Stimulated activated CD4-positive, alpha-beta T cell treated with anti-CD3 and anti-CD28 coated beads, Interleukin-4, amount 100 ng/mL, for 48 hours (primary cell): ENCODE data around the gene GLI3.

Experiments used
- DNase-seq, 2 donors: peaks; one replicate each; pipeline ENCODE4 v3.0.0-alpha.2; 2020; ENCODE audit warnings: low read depth in 2 of 2

GLI3 gene

GRCh38 chr7:42105554-42106358, 131.3 kb downstream of the GLI3 start:
- DNase-seq, result no peak

GRCh38 chr7:42104694-42105093, 132.3 kb downstream of the GLI3 start:
- no peak for DNase-seq

DNA sequence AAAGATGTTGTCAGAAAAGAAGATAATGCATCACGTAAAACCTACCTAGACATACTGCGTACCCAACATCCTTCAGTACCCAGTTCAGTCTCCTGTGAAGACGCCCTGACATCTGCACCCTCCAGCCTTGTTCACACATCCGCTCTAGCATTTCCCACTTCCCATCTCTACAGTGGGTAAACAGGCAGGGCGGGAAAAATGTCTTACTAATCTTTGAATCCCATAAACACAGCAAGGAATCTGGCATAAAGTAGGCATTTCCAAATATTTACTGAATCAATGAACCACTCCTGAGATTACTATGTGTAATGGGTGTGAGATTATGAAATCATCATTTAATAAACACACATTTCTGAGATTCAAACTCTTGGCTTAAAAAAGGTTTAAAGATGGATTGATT, 132.8 kb downstream of the GLI3 start:
- DNase-seq, result no peak

GRCh38 chr7:42103456-42103855, 133.6 kb downstream of the GLI3 start:
- no peak for DNase-seq

DNA sequence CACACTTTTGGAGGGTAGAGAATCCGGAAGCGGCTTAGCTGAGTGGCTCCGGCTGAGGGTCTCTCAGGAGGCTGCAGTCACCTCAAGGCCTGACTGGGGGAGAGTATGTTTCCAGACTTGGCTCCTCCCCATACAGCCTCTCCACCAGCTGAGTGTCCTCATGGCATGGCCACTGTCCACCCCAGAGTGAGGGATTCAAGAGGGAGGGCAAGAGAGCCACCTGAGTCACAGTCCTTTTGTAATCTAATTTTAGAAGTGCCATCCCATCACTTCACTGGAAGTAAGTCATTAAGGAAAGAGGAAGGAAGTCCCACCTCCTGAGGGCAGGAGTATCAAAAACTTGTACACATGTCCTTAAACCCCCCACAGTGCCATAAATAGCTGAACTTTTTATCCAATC, 134.0 kb downstream of the GLI3 start:
- DNase-seq, result no peak

DNA sequence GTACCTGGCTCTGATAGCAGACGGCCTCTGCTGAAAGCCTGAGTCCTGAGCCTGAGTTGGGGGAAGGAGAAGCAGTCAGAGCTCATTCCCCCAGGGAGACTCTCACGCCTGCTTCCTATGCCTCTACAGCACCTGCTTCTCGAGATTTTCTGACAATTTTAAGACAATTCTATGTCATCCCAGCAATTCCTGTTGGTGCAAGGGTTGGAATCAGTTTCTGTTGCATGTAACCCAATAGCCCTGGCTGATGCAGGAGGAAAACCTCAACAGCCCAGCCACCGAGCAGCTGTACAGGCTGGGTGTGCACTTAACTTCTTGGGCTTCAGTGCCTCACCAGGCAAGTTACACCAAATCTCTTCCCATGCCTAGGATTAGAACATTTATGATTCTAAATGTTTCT, 134.7 kb downstream of the GLI3 start:
- no peak for DNase-seq

- DNase-seq, result no peak
Measured at GRCh38 chr7:42100156-42100508, 136.9 kb downstream of the GLI3 start.

DNA sequence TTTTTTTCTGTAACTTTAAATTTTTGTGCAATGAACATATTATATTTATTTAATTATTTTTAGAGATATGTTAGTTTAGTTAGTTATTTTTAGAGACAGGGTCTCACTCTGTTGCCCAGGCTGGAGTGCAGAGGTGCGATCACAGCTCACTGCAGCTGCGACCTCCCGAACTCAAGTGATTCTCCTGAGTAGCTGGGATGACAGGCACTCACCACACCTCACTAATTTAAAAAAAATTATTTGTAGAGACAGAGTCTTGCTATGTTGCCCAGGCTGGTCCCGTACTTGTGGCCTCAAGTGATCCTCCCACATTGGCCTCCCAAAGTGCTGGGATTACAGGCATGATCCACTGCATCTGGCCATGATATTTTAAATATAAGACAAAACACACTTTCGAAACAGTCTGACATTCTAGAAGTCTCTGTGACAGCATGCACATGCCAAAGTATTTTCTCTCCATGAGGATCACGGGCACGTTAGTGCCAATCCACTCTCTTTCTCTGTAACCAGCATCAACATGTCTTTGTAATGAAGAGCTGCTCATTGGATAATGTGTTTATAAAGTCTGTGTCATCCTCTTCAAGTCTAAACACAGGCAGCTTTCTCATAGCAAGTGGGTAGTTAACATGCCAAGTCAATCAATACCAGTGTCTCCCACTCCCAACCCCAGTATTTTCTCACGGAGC, 137.4 kb downstream of the GLI3 start:
- no peak for DNase-seq

- no peak for DNase-seq
Measured at GRCh38 chr7:42099066-42099465, 137.9 kb downstream of the GLI3 start.

DNA sequence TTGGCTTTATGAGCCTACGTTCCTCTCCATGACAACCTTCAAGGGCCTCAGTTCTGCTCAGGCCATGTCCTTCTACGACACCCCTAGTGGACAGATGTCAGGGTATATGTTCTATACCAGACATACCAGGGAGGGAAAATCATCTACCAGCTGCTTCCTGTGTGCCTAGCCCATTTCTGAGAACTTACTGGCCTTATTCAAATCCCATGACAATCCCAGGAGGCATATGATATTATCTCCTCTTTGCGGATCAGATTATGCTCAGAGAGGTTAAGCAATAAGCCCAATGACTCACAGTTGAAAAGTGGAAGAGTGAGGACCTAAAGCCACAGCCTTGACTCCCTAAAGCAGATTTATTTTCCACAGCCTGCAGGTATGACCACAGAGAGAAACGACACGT, 139.3 kb downstream of the GLI3 start:
- no peak for DNase-seq

DNA sequence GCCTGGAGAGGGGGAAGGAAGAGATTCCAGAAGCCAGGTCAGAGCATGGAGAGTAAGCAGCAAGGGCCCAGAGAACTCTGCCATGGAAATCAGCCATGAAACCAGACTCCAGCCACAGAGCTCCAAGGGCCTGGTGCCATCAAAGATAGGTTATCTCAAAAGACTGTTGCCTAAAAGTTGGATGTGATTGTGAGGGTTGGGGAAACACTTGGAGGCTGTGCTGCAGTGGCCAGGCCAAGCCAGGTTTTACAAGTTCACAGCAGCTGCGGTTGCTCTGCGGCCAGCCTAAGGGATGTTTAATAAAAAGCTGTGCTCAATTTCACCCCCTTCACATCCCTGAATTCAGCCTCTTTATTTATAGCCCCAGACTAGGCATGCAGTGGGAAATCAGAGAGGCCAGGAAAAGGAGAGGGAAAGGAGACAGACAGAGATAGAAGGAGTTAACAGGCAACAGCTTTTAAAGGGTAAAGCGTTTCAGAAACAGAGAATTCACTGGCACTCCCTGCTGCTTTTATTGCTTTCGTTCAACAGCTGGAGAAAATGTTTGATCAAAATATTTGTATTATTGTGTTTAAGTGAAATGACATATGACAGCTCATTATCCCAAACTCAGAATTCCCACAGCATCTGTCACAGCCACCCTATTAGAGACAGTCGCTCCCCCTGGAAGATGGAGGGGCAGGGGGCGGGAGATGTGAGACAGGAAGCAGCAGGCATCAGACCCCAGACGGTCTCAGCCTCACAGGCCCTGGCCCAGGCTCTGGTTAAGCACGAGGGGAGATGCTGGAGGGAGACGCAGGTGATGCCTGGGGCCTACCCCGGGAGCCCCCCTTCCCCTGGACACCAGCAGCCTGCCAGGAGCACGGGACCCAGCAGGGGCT, 140.1 kb downstream of the GLI3 start:
- DNase-seq, result no peak

GRCh38 chr7:42096268-42096667, 140.7 kb downstream of the GLI3 start:
- no peak for DNase-seq

DNA sequence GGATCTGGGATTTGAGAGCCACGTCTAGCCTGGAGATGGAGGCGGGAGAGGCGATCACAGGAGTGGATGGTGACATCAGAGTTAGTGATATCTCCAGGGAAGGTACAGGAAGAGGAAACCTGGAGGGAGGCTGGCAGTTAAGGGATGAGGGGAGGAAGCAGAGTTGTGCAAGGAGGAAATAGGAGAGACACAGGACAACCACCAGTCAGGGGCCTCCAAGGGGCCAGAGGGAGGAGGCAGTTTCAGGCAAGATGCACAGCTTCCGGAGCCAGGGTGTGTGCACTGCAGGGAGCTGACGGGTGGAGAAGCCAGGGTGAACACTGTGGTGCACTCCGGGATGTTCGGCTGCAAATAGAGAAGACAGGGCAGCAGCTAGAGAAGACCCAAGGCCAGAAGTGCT, 141.2 kb downstream of the GLI3 start:
- no peak for DNase-seq

DNA sequence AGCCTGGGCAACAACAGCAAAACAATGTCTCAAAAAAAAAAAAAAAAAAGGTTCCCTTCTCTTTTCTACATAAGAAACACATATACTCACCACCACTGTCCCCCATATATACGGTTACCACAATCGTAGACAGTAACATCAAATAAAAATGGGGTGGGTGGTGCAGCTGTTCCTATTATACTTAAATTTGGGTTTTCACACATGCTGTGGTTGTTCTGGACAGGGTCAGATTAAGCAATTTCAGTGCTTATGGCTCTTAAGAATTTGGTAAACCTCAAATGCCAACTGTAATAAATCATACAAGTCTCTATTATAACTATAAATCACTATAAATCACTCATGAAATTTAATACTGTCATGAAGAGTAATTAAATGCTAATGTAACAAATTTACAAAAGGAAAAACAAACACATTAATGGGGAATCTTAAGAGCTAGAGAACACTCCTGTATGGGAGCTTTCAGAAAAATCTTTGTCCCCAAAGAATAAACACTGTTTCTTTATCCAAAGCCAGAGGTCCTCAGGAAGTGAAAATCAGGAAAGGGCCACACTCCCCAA, 143.6 kb downstream of the GLI3 start:
- no peak for DNase-seq

DNA sequence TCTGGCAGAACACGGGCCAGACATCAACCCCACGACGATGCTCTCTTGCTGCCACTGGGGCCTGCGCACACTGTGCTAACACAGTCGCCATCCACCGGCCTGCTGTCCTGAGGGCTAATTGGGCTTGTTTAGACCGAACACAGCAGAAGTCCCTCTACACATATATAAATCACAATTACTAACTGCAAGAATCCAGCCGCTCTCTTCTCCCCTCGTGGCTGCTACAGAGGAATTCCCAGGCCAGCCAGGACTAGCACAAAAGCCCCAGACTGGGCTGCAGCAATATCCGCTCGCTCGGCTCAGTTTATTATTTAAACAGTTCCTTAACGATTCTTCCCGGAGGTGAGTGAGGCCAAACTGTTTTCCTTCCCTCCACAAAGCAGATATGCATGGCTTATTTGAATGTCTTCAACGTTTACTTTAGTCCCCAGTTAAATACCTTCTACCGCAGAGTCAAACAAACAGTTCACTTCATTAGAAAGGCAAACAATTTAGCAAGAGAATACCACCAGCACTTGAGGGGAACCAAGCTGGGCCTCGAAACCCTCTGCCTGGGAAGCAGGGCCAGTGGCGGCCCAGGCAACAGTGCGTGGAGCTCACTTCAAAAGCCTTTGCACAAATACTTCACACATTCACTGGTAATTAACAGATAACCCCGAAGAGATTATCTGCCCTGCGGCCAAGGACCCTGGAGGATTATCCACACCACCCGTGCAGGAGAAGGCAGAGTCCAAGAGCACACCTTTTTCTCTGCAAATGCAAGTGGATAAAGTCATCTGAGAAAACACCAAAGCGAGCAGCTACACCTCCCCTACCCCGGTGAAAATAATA, 145.3 kb downstream of the GLI3 start:
- no peak for DNase-seq

DNA sequence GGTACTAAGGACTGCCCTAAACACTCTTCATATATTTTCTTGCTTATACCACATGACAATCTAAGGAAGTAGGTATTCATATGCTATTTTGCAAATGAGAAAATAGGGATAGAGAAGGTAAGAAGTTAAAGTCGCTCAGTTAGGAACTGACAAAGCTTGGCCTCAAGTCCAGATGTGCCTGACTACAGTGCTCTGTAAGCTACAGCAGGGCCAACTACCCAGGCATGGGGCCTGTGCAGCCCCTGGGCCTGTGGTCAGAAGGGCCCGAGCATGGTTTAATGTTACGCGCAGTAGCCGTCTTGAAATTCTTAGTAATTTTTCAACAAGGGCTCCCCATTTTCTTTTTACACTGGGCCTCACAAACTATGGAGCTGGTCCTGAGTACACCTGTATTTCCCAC, 146.2 kb downstream of the GLI3 start:
- no peak for DNase-seq

DNA sequence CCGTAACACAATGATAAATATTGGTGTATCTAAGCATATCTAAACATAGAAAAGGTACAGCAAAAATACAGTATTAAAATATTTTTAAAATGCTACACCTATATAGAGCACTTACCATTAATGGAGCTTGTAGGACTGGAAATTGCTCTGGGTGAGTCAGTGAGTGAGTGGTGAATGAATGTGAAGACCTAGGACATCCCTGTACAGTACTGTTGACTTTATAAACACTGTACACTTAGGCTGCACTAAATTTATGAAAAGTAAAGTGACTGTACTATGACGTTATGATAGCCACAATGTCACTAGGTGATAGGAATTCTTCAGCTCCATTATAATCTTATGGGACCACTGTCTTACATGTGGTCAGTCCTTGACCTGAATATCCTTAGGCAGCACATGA, 147.0 kb downstream of the GLI3 start:
- DNase-seq, result no peak

DNA sequence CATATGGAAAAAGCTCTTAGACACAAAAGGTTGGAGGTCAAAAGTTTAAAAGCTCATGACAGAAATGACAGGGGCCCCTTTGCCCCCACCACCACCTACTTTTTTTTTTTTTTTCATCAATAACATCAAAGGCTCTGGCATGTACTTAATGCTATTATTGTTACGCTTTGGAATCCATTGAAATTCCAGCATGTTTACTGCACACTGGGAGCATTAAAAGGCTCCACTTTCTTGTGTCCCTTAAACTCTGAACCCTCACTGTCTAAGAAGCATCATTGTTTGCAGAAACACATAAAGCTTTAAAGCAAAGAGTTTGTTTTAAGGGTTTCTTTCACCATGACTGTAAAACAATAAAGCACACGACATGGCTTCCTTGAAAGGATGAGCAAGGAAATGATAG, 149.4 kb downstream of the GLI3 start:
- DNase-seq, result no peak

GRCh38 chr7:42085531-42085930, 151.5 kb downstream of the GLI3 start:
- no peak for DNase-seq

- DNase-seq, result no peak
Measured at GRCh38 chr7:42084263-42084662, 152.7 kb downstream of the GLI3 start.

DNA sequence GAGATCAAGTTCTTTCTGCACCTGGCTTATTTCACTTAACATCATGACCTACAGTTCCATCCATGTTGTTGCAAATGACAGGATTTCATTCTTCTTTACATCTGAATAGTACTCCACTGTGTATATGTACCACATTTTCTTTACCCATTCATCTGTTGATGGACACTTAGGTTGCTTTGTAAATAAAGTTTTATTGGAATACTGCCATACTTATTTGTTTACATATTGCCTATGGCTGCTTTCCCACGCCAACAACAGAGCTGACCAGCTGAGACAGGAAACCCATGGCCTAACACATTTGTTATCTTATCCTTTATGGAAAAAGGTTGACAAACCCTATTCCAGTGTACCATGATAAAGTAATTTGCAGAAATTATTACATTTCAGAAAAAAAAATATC, 153.7 kb downstream of the GLI3 start:
- DNase-seq, result no peak
